ENCODE results near the gene DAND5. TPM values are rescaled to one million over a fixed set of nuclear protein-coding genes. Genes with fewer than 3 reads are reported as not detected.
A peak's percentile ranks its signal among the peaks of the same experiment; 100 is the strongest.

Gene DAND5
- total RNA-seq, 2 experiments from 2014 or later = not detected

DNA sequence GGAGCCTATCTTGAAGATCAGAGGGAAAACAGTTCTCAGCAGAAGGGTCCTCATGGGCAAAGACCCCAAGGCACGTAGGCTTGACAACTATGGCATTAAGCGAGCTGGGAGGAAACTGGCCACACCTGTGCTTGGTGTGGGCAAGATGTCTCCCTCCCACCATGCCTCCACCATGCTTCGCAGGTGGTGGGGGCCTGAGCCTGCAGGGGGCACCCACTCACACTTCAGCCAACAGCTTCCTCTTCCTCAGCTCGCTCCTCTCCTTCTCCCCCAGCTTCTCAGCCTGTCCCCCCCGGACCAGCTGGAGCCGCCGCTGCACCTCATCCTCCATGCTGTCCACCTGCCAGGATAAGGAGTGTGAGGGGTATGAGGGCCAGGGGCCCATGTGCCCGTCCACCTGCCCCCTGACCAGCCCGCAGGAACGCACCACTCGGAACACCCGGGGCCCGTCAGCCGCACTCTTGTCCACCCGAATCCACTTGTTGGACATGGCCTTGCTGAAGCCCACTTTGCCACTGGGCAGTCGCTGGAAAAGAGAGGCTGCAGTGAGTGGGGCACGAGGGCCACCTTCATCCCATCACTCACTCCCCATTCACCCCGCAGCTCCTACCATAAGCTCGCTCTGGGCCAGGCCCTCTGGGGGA lies 39.3 kb upstream of the DAND5 start:
- H3K27ac Mint-ChIP-seq = no peak overlapping the region
- CTCF ChIA-PET = interaction anchor here (0.8 to 1.3 kb wide), 4 partner anchors 33 to 93 kb away, joined by 3 to 4 read pairs (median 3); no protein-coding TSS in a partner anchor
- DNase-seq (no peak), ATAC-seq (no peak)
- H3K36me3 Mint-ChIP-seq (ENCODE audit: low read depth) = peaks cover 55% of the 10 kb centered on the region
- intact Hi-C loops (cut with micrococcal nuclease) = loop anchor here (10.0 kb wide), 1 partner anchor 45 kb away; the partner anchor contains the start of genes DNASE2 and KLF1
- H3K9me3 Mint-ChIP-seq = no peaks in the 10 kb centered on the region
- H3K27me3 Mint-ChIP-seq = no peaks in the 10 kb centered on the region
- TF ChIP-seq, protein P1, sequence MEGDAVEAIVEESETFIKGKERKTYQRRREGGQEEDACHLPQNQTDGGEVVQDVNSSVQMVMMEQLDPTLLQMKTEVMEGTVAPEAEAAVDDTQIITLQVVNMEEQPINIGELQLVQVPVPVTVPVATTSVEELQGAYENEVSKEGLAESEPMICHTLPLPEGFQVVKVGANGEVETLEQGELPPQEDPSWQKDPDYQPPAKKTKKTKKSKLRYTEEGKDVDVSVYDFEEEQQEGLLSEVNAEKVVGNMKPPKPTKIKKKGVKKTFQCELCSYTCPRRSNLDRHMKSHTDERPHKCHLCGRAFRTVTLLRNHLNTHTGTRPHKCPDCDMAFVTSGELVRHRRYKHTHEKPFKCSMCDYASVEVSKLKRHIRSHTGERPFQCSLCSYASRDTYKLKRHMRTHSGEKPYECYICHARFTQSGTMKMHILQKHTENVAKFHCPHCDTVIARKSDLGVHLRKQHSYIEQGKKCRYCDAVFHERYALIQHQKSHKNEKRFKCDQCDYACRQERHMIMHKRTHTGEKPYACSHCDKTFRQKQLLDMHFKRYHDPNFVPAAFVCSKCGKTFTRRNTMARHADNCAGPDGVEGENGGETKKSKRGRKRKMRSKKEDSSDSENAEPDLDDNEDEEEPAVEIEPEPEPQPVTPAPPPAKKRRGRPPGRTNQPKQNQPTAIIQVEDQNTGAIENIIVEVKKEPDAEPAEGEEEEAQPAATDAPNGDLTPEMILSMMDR (IDR thresholded peaks at IDR 0.05) = no peak
- POLR2A ChIA-PET = interaction anchor here (0.7 to 6.4 kb wide), 5 partner anchors 10 to 39 kb away, joined by 3 to 39 read pairs (median 4); partner anchors contain the start of genes GCDH and SYCE2
- H3K4me3 Mint-ChIP-seq = no peak overlapping the region
- H3K4me1 Mint-ChIP-seq (ENCODE audit: low read depth) = peaks cover 25% of the 10 kb centered on the region

DNA sequence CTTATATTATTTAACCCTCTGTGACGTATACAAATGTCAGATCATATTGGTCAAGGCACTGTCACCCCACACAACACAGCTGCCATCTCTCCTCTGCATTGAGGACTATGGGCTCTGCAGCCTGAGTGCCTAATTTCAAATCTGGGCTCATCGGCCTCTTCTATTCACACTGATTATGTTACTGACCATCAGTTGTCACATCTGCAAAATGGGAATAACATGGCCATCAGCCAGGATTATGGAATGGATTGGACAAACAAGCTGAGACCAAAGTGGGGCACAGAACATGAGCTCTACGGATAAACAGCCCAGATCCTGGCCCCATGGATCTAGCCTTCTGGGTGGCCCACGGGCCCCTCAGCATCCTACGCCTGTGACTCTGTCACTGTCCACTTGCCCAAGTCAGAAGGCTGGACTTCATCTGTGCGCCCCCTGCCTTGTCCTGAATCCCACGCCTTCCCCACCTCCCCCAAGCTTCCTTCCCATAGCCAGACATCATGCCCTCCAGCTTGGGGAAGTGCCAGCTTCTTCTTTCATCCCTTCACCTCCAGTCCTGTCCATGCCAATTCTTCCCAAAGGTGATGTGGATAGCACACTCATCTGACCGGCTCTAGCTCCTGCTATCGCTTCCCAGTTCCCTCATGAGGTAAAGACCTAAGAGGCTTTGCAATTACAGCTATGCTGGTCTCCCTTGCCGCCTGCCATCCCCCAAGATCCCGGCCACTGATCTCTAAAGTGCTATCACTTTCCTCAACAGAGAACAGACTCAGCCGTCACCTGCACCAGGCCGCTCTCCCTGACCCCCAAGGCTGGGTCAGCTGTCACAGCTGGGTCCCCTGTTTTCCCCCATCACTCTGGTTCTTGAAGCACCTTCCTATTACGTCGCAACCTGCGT lies 36.7 kb upstream of the DAND5 start:
- Mint-ChIP-seq H3K36me3 (ENCODE audit: low read depth) (peaks cover 42% of the 10 kb centered on the region), H3K27me3 (no peaks in the 10 kb centered on the region), H3K4me3 (peak overlapping the region; percentile 96), H3K4me1 (ENCODE audit: low read depth) (peaks cover 40% of the 10 kb centered on the region), H3K27ac (peak overlapping the region; percentile 87), H3K9me3 (no peaks in the 10 kb centered on the region)
- DNase-seq (no peak), ATAC-seq (no peak)
- TF ChIP-seq, protein P1 (IDR thresholded peaks at IDR 0.05) = no peak
- ChIA-PET CTCF (interaction anchor here (0.7 to 3.5 kb wide), 4 partner anchors 32 to 86 kb away, joined by 3 to 19 read pairs (median 9); partner anchors contain the start of gene GCDH), POLR2A (interaction anchor here (0.7 to 6.4 kb wide), 21 partner anchors 9 to 223 kb away, joined by 3 to 39 read pairs (median 5); partner anchors contain the start of genes GCDH, JUNB, RAD23A and RNASEH2A)
- intact Hi-C loops (cut with micrococcal nuclease) = loop anchor here (10.0 kb wide), 1 partner anchor 48 kb away; the partner anchor contains the start of genes DNASE2 and KLF1

DNA sequence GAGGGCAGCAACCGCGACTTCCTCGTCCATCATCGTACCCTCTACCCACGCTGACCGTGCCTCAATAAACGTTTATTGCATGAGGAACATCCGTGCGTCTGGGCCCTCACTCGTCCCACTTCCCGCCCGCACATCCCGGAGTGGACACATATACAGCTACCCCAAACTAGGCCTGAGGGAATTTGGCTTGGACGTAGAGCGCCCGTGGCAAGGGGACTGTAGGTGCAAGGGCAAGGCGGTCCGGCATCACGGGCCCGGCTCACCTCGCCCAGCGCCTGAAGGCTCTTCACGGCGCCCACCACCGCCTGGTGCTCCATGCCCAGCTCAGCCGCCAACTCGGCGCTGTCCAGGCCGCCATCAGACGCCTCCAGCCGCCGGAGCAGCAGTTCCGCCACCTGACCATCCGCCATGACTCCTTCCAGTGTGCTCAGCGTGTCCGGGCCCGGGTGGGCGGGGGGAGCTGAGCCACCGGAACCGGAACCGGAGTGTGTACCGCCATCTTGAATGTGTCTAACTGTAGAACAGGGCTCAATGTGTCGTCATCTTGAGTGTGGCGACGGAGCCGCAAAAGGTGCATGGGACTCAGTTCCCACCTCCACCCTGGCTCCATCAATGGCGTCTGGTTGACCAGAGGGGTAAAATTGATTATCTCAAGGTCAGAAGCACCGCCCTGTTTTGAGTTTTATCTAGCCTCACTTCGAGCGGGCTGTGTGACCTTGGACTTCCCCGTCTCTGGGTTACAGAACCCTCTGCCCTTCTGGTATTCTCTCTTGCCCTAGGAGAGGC lies 35.9 kb upstream of the DAND5 start, which contains the start of gene FARSA:
Gene FARSA, minus strand, starts transcription at position 425 of the 786 bp plus-strand sequence. Its CDS starts 15 bp downstream, at position 410.
- DNase-seq (peak; percentile 97), ATAC-seq (peak; percentile 70)
- H3K9me3 Mint-ChIP-seq = no peaks in the 10 kb centered on the region
- H3K36me3 Mint-ChIP-seq (ENCODE audit: low read depth) = peaks cover 39% of the 10 kb centered on the region
- POLR2A ChIA-PET = interaction anchor here (1.0 to 6.4 kb wide), 16 partner anchors 9 to 222 kb away, joined by 3 to 39 read pairs (median 7); partner anchors contain the start of genes GCDH, RAD23A, RTBDN and SYCE2
- peaks cover 43% of the 10 kb centered on the region for H3K4me1 Mint-ChIP-seq (ENCODE audit: low read depth)
- no peaks in the 10 kb centered on the region for H3K27me3 Mint-ChIP-seq
- CTCF ChIA-PET = interaction anchor here (1.3 to 3.5 kb wide), 3 partner anchors 32 to 48 kb away, joined by 3 to 19 read pairs (median 15); partner anchors contain the start of gene GCDH
- intact Hi-C loops (cut with micrococcal nuclease) = loop anchor here (10.0 kb wide), 1 partner anchor 49 kb away; the partner anchor contains the start of genes DNASE2 and KLF1
- peak within 1 kb of the TSS; percentile 96 for H3K4me3 Mint-ChIP-seq
- TF ChIP-seq, protein P1 (IDR thresholded peaks at IDR 0.05) = no peak
- H3K27ac Mint-ChIP-seq = peak within 1 kb of the TSS; percentile 87

DNA sequence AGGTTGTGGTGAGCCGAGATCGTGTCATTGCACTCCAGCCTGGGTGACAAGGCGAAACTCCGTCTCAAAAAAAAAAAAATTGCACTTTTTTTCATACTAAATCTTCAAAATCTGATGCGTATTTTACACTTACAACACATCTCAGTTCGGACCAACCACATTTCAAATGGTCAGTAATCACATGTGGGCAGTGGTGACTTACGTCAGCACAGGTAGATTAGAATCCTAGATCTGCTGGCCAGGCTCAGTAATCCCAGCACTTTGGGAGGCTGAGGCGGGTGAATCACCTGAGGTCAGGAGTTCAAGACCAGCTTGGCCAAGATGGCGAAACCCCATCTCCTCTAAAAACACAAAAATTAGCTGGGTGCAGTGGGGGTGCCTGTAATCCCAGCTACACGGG lies 34.3 kb upstream of the DAND5 start:
- ChIA-PET POLR2A (interaction anchor here (1.9 to 2.0 kb wide), 2 partner anchors 9 to 218 kb away, joined by 4 to 7 read pairs; no protein-coding TSS in a partner anchor), CTCF (no interaction called here)
- DNase-seq (no peak), ATAC-seq (no peak)
- Mint-ChIP-seq H3K27ac (no peak overlapping the region), H3K4me1 (ENCODE audit: low read depth) (peaks cover 51% of the 10 kb centered on the region), H3K27me3 (no peaks in the 10 kb centered on the region), H3K36me3 (ENCODE audit: low read depth) (peaks cover 44% of the 10 kb centered on the region), H3K4me3 (no peak overlapping the region), H3K9me3 (no peaks in the 10 kb centered on the region)
- intact Hi-C loops (cut with micrococcal nuclease) = loop anchor here (10.0 kb wide), 1 partner anchor 50 kb away; the partner anchor contains the start of genes DNASE2 and KLF1
- TF ChIP-seq, protein P1 (IDR thresholded peaks at IDR 0.05) = no peak

Data from activated CD8-positive, alpha-beta T cell treated with anti-CD3 and anti-CD28 coated beads for 36 hours (primary cell).